Measurements from ENCODE around the gene EFR3B.

GRCh38 chr2:25127646-25128045 lies 85.8 kb downstream of the EFR3B start:
- TF ChIP-seq CTCF (IDR thresholded peaks at IDR 0.05; ENCODE audit: low read depth, low read length, poor library complexity, severe bottlenecking) (no peak), EZH2phosphoT487 (IDR thresholded peaks at IDR 0.05; ENCODE audit: borderline replicate concordance, low read length) (no peak)
